Nephron (organoid): Measurements from ENCODE around the gene ACKR2.

ENCODE experiments used
- H3K27ac Mint-ChIP-seq, 3 experiments: 2 replicates each; pipeline ENCODE4 v1.8.0; 2020; ENCODE audit warnings: mixed read lengths in 3 of 3, mild to moderate bottlenecking in 2 of 3, moderate library complexity in 1 of 3
- H3K27me3 Mint-ChIP-seq: 2 replicates; pipeline ENCODE4 v1.8.0; 2021; ENCODE audit warnings: low read depth, mild to moderate bottlenecking, moderate library complexity, mixed read lengths
- H3K36me3 Mint-ChIP-seq: 2 replicates; pipeline ENCODE4 v1.8.0; 2020; ENCODE audit warnings: low read depth, mixed read lengths
- H3K4me1 Mint-ChIP-seq: 2 replicates; pipeline ENCODE4 v1.8.0; 2020; ENCODE audit warnings: mixed read lengths
- H3K4me3 Mint-ChIP-seq, 3 experiments: 2 replicates each; pipeline ENCODE4 v1.8.0; 2020; ENCODE audit warnings: mild to moderate bottlenecking in 3 of 3, mixed read lengths in 3 of 3, moderate library complexity in 2 of 3
- H3K9me3 Mint-ChIP-seq: 2 replicates; pipeline ENCODE4 v1.8.0; 2020; ENCODE audit warnings: mixed read lengths
- CTCF ChIP-seq, 3 experiments: fragments of 200-600 bp; sonication (generic); IDR thresholded peaks; one replicate each; pipeline ENCODE4 v1.5.0; 2021; ENCODE audit warnings: antibody characterized with exemption in 3 of 3; ENCODE audit not compliant: unreplicated experiment in 3 of 3

Gene ACKR2

DNA sequence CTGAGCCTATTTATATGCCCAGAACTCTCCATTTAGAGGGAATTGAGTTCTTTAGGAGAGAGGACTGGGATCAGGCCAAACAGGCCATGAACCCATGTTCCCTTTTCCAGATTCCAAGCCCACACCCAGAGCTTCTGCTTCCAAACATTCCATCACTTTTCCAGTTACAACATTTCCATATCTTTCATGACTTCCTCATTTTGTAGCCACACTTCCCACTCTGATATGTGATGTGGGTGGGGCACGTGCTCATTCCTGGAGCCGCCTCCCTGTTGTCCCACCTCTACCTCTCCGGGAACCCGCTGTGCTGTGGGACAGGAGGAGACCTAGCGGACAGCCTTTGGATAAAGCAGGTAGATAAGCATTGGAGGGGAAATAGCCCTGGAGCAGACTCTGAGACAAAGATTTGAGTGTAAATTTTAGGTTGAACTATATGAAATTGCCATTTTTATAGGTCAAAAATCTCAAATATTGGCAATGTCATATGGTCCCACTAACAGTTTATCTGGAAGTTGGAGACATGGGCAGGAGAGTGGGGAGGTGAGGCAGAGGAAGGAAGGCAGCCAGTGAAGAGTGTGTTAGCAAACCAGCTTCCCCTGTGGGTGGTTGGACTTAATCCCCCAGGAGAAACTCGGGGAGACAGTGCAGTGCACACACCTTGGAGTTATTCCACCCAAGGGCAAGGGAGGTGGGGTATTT is 34.6 kb downstream of the ACKR2 start:
- H3K9me3 Mint-ChIP-seq, result no peaks in the 10 kb centered on the region
- no peak overlapping the region for H3K4me3 Mint-ChIP-seq
- peak overlapping the region in 1 of 3 experiments; percentile 7 for H3K27ac Mint-ChIP-seq
- no peaks in the 10 kb centered on the region for H3K36me3 Mint-ChIP-seq
- peaks cover 5% of the 10 kb centered on the region for H3K27me3 Mint-ChIP-seq
- no peak for TF ChIP-seq CTCF (IDR thresholded peaks at IDR 0.05; ENCODE audit: unreplicated experiment in 3 of 3)
- H3K4me1 Mint-ChIP-seq, result peaks cover 20% of the 10 kb centered on the region

DNA sequence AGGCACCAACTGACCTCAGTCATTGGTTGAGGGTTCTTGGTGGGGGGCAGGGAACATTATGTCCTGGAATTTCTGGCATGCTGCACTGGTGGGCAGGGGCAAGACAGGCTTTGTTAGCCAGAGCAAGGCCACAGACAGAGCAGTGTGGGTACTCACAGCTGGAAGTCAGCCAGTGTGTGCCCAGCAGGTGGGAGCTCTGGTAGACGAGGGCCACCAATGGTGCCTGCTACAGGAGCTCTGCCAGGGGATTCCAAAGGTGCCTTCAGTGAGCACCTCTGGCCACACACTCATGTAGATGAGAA is 35.1 kb downstream of the ACKR2 start:
- no peak overlapping the region for H3K4me3 Mint-ChIP-seq
- H3K9me3 Mint-ChIP-seq, result no peaks in the 10 kb centered on the region
- peaks cover 20% of the 10 kb centered on the region for H3K4me1 Mint-ChIP-seq
- H3K27me3 Mint-ChIP-seq, result peaks cover 2% of the 10 kb centered on the region
- no peak overlapping the region for H3K27ac Mint-ChIP-seq
- no peaks in the 10 kb centered on the region for H3K36me3 Mint-ChIP-seq
- TF ChIP-seq CTCF (IDR thresholded peaks at IDR 0.05; ENCODE audit: unreplicated experiment in 3 of 3), result no peak

- no peak for TF ChIP-seq CTCF (IDR thresholded peaks at IDR 0.05; ENCODE audit: unreplicated experiment in 3 of 3)
- H3K27ac Mint-ChIP-seq, result no peak overlapping the region
- H3K27me3 Mint-ChIP-seq, result no peaks in the 10 kb centered on the region
- H3K4me1 Mint-ChIP-seq, result peaks cover 20% of the 10 kb centered on the region
- no peak overlapping the region for H3K4me3 Mint-ChIP-seq
- no peaks in the 10 kb centered on the region for H3K36me3 Mint-ChIP-seq
- H3K9me3 Mint-ChIP-seq, result no peaks in the 10 kb centered on the region
These were observed 35.6 kb downstream of the ACKR2 start for GRCh38 chr3:42844815-42845214.

DNA sequence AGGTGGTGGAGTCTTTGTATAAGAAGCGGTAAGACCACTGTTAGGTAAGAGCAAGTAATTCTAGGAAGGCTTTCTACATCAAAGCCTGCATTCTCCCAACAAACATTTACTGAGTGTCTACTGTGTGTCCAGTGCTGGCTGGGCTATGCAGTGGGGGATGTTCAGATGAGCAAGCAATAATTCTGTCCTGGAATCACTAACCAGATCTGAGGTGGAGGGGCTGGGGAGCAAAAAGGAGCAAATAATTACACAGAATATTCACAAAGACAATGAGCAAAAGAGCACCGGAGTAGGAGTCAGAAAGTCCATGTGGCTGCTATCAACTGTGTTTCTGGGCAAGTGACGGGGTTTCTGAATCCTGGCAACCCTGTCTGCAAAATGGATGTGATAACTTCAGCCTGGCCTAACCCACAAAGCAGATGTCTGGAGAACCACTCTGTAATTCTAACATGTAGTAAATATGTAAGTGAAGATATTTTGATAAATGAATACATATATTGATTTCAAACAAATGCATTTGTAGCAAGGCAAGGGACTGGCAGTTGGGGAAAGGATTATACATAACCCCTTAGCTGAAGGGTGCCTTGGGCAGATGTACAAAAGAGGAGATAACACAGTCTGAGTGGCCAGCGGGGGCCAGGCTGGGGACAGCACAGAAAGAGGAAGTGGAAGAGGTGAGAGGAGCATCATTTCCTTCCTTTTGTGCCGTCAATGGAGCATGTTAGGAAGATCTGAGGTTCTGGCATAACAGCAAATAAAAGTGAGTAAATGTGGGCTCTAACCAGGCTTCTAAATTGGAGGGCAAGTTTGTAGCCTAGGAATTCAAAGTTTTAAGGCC is 37.7 kb downstream of the ACKR2 start:
- Mint-ChIP-seq H3K27me3 (no peaks in the 10 kb centered on the region), H3K4me1 (peaks cover 32% of the 10 kb centered on the region)
- no peak for TF ChIP-seq CTCF (IDR thresholded peaks at IDR 0.05; ENCODE audit: unreplicated experiment in 3 of 3)

DNA sequence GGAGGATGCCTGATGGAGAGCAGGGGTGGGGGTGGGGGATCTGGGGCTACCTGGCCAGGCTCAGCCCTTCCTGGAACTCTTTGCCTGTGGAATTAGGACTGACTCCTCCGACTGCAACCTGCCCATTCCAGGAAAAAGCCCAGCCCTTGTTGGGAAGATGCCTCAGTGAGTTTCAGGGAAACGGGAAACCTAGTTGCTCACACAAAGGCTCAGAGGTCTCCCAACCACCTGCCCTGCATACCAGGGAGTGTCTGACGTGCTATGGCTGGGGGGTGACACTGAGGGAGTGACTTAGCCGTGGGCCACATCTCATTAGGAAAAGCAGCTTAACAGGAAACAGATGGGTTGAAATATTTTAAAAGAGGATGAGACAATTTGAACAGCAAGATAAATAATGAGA is 38.5 kb downstream of the ACKR2 start:
- Mint-ChIP-seq H3K27ac (peak overlapping the region in 1 of 3 experiments; percentile 65), H3K9me3 (no peaks in the 10 kb centered on the region), H3K27me3 (no peaks in the 10 kb centered on the region), H3K4me3 (no peak overlapping the region), H3K36me3 (no peaks in the 10 kb centered on the region), H3K4me1 (peaks cover 40% of the 10 kb centered on the region)
- TF ChIP-seq CTCF (IDR thresholded peaks at IDR 0.05; ENCODE audit: unreplicated experiment in 3 of 3), result no peak

More for the DNA sequence above, 37.7 kb downstream of the ACKR2 start:
- Mint-ChIP-seq H3K9me3 (no peaks in the 10 kb centered on the region), H3K36me3 (no peaks in the 10 kb centered on the region), H3K27ac (peak overlapping the region in 2 of 3 experiments; percentile 23 to 33), H3K4me3 (no peak overlapping the region)
